A549 (cell line): ENCODE data around the gene QSER1. TPM values are rescaled to one million over a fixed set of nuclear protein-coding genes. Genes with fewer than 3 reads are reported as not detected.
A peak's percentile ranks its signal among the peaks of the same experiment; 100 is the strongest.

Experiments used
- ATAC-seq, 2 experiments: fragments of 200-7000 bp in 1 of 2; fragments of >200 bp in 1 of 2; cut with Nextera tagmentation in 1 of 2; cut with Tn5 transposase in 1 of 2; 3 replicates each; pipeline versions ENCODE4 v1.8.0 to v1.9.1; 2018 to 2020; ENCODE audit warnings: mild to moderate bottlenecking in 1 of 2, moderate library complexity in 1 of 2
- CTCF ChIA-PET: fragments of 300-600 bp; sonication (Branson Sonifier 250); formaldehyde crosslinking; extraction: SDS; loops from one replicate; lab custom pipeline; 2021; ENCODE audit warnings: antibody characterized with exemption, inconsistent platforms; lab: Yijun Ruan, JAX
- POLR2A ChIA-PET: fragments of 350-600 bp; formaldehyde crosslinking; extraction: SDS; loops from one replicate; lab custom pipeline; 2021; ENCODE audit warnings: antibody characterized with exemption, inconsistent platforms; lab: Yijun Ruan, JAX
- DNase-seq, 2 experiments: peaks; one replicate each; pipeline versions ENCODE4 v3.0.0 to v3.0.0-alpha.2; 2011 to 2016; ENCODE audit warnings: low read depth in 1 of 2, low spot score in 1 of 2
- FAIRE-seq: peaks from 2 replicates; lab custom pipeline; 2011; peaks lifted over from hg19 to GRCh38; lab: Jason Lieb, UNC
- H3K27ac ChIP-seq, 2 experiments: fragments of >200 bp; sonication (Bioruptor Twin); formaldehyde crosslinking; 3 replicates each; pipeline ENCODE4 v1.5.1; 2016 to 2017
- H3K4me1 ChIP-seq: fragments of >200 bp; sonication (Bioruptor Twin); formaldehyde crosslinking; 3 replicates; pipeline ENCODE4 v1.6.1; 2016
- H3K4me2 ChIP-seq: fragments of >200 bp; sonication (Bioruptor Twin); formaldehyde crosslinking; 3 replicates; pipeline ENCODE4 v1.6.1; 2016
- H3K4me3 ChIP-seq: fragments of >200 bp; sonication (Bioruptor Twin); formaldehyde crosslinking; 3 replicates; pipeline ENCODE4 v1.5.1; 2016
- H3K9me3 ChIP-seq: fragments of >200 bp; sonication (Bioruptor Twin); formaldehyde crosslinking; 3 replicates; pipeline ENCODE4 v1.6.1; 2016
- CBX8 ChIP-seq: fragments of 200-600 bp; sonication (generic); IDR thresholded peaks from 2 replicates; pipeline ENCODE4 v1.6.1; 2016
- E2F6 ChIP-seq: IDR thresholded peaks from 2 replicates; pipeline ENCODE4 v1.6.1; 2012; ENCODE audit warnings: low read depth, borderline replicate concordance
- EHF ChIP-seq: fragments of 250-450 bp; sonication (Bioruptor Pico); IDR thresholded peaks from 2 replicates; pipeline ENCODE4 v1.5.0; 2020; ENCODE audit warnings: mild to moderate bottlenecking
- ELK1 ChIP-seq: fragments of 150-350 bp; IDR thresholded peaks from 2 replicates; pipeline ENCODE4 v1.6.1; 2014; ENCODE audit warnings: low read depth, mild to moderate bottlenecking, low read length
- HEYL ChIP-seq: fragments of 250-450 bp; sonication (Bioruptor Pico); IDR thresholded peaks from 2 replicates; pipeline ENCODE4 v1.8.0; 2021; ENCODE audit warnings: mild to moderate bottlenecking, moderate library complexity
- HMGXB4 ChIP-seq: fragments of 250-450 bp; sonication (Bioruptor Pico); IDR thresholded peaks from 2 replicates; pipeline ENCODE4 v1.5.0; 2021; ENCODE audit warnings: mild to moderate bottlenecking, moderate library complexity, borderline replicate concordance
- HOXA7 ChIP-seq: fragments of 250-450 bp; sonication (Bioruptor Pico); IDR thresholded peaks from 2 replicates; pipeline ENCODE4 v1.5.0; 2020; ENCODE audit warnings: mild to moderate bottlenecking, moderate library complexity
- HOXB5 ChIP-seq: fragments of 250-450 bp; sonication (Bioruptor Pico); IDR thresholded peaks from 2 replicates; pipeline ENCODE4 v1.5.0; 2020; ENCODE audit warnings: mild to moderate bottlenecking, moderate library complexity
- JUN ChIP-seq, 2 experiments: fragments of >200 bp; sonication (Bioruptor Twin); formaldehyde crosslinking; IDR thresholded peaks; 2 replicates in 1 of 2; 3 replicates in 1 of 2; pipeline ENCODE4 v1.6.1; 2016 to 2017
- KDM1A ChIP-seq: fragments of 200-600 bp; sonication (generic); IDR thresholded peaks from 2 replicates; pipeline ENCODE4 v1.6.1; 2016; ENCODE audit warnings: low read depth, mild to moderate bottlenecking
- KDM5A ChIP-seq: fragments of 200-600 bp; sonication (generic); IDR thresholded peaks from 2 replicates; pipeline ENCODE4 v1.6.1; 2016; ENCODE audit warnings: antibody characterized with exemption, mild to moderate bottlenecking
- MAX ChIP-seq: IDR thresholded peaks from 2 replicates; pipeline ENCODE4 v1.6.1; 2012
- MAZ ChIP-seq: fragments of 150-350 bp; IDR thresholded peaks from 2 replicates; pipeline ENCODE4 v1.6.1; 2014; ENCODE audit warnings: antibody characterized with exemption, low read depth, low read length, borderline replicate concordance
- NFE2L2 ChIP-seq: fragments of 150-350 bp; conservative IDR thresholded peaks from 2 replicates; pipeline ENCODE4 v1.6.1; 2014; ENCODE audit warnings: low read length
- POLR2A ChIP-seq: IDR thresholded peaks from 2 replicates; pipeline ENCODE4 v1.6.1; 2012; ENCODE audit warnings: mild to moderate bottlenecking, low read length
- POLR2AphosphoS2 ChIP-seq: conservative IDR thresholded peaks from 2 replicates; pipeline ENCODE4 v1.6.1; 2012; ENCODE audit warnings: low read length, improper control_type of control experiment, inconsistent platforms
- RAD21 ChIP-seq, 2 experiments: fragments of >200 bp in 1 of 2; sonication (Bioruptor Twin) in 1 of 2; formaldehyde crosslinking in 1 of 2; IDR thresholded peaks in 1 of 2; conservative IDR thresholded peaks in 1 of 2; 2 replicates in 1 of 2; 3 replicates in 1 of 2; pipeline ENCODE4 v1.6.1; 2012 to 2018; ENCODE audit warnings: inconsistent platforms in 1 of 2
- RARB ChIP-seq: fragments of 250-450 bp; sonication (Bioruptor Pico); IDR thresholded peaks from 2 replicates; pipeline ENCODE4 v1.8.0; 2021; ENCODE audit warnings: mild to moderate bottlenecking, moderate library complexity
- RCOR1 ChIP-seq: fragments of 150-350 bp; IDR thresholded peaks from 2 replicates; pipeline ENCODE4 v1.6.1; 2014; ENCODE audit warnings: antibody characterized with exemption, low read length, low read depth
- SMC3 ChIP-seq: fragments of >200 bp; sonication (Bioruptor Twin); formaldehyde crosslinking; IDR thresholded peaks from 3 replicates; pipeline ENCODE4 v1.6.1; 2018; ENCODE audit warnings: inconsistent platforms
- TFCP2L1 ChIP-seq: fragments of 250-450 bp; sonication (Bioruptor Pico); IDR thresholded peaks from 2 replicates; pipeline ENCODE4 v1.5.0; 2021; ENCODE audit warnings: mild to moderate bottlenecking
- TP53 ChIP-seq: fragments of 250-450 bp; sonication (Bioruptor Pico); IDR thresholded peaks from 2 replicates; pipeline ENCODE4 v1.5.0; 2021; ENCODE audit warnings: mild to moderate bottlenecking, moderate library complexity
- USF2 ChIP-seq: fragments of 450-650 bp; IDR thresholded peaks from 2 replicates; pipeline ENCODE4 v1.6.1; 2014; ENCODE audit warnings: antibody characterized with exemption
- ZC3H11A ChIP-seq: fragments of 450-650 bp; IDR thresholded peaks from 2 replicates; pipeline ENCODE4 v1.6.1; 2014; ENCODE audit warnings: antibody characterized with exemption, mild to moderate bottlenecking
- ZSCAN20 ChIP-seq: fragments of 250-450 bp; sonication (Bioruptor Pico); IDR thresholded peaks from 2 replicates; pipeline ENCODE4 v1.8.0; 2022; ENCODE audit warnings: mild to moderate bottlenecking, moderate library complexity
- WGBS: methylation state at CpG from one replicate; pipeline ENCODE4 v1.1.6; 2017; ENCODE audit errors: missing lambda C conversion rate; 5-methylcytosine and 5-hydroxymethylcytosine counted together
- polyA plus RNA-seq, 4 experiments: library from polyadenylated mRNA; depleted of rRNA in 3 of 4; stranded (reverse); fragments of >200 nt; fragmentation: RNase III in 1 of 4; extraction: RNeasy Plus Mini Kit Qiagen cat#74134 plus additional on column Dnase treatment in 1 of 4; gene quantifications; 2 replicates in 3 of 4; 3 replicates in 1 of 4; pipeline ENCODE4 v1.2.3, GENCODE V29; 2011 to 2017

QSER1 gene
- polyA plus RNA-seq, 2 of the 4 experiments (the other 2 are of a cell fraction): 13.2 to 27.2 TPM

DNA sequence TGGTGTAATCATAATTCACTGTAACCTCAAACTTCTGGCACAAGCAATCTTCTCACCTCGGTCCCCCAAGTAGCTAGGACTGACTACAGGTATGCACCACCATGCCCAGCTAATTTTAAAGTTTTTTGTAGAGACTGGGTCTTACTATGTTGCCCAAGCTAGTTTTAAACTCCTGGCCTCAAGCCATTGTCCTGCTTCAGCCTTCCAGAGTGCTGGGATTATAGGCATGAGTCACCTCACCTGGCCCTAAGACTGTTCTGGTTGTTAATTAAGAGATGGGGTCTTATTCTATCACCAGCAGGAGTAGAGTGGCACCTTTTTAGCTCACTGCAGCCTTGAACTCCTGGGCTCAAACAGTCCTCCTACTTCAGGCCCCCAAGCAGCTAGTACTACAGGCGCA, 71.1 kb downstream of the QSER1 start:
- no peak for ATAC-seq
- ChIA-PET CTCF (interaction anchor here (0.7 to 9.9 kb wide), 4 partner anchors 11 to 110 kb away, joined by 3 to 79 read pairs (median 3); no protein-coding TSS in a partner anchor), POLR2A (no interaction called here)
- Histone ChIP-seq H3K4me1 (peaks cover 4% of the 10 kb centered on the region; the same call in 1 of the 3 replicates), H3K4me2 (no peak overlapping the region), H3K4me3 (no peak overlapping the region), H3K27ac (peak overlapping the region in 1 of 2 experiments; percentile 1; a peak in 1 of 6 replicates), H3K9me3 (no peaks in the 10 kb centered on the region)
- FAIRE-seq: no peak
- DNase-seq: no peak
- TF ChIP-seq HMGXB4 (CRISPR knock-in tag) (no peak), RARB (no peak), NFE2L2 (no peak), ELK1 (no peak), RCOR1 (no peak), TP53 (CRISPR knock-in tag) (no peak), ZC3H11A (no peak), TFCP2L1 (CRISPR knock-in tag) (no peak), ZSCAN20 (CRISPR knock-in tag) (no peak), HOXB5 (CRISPR knock-in tag) (no peak), JUN (IDR thresholded peaks at IDR 0.05) (no peak), HEYL (CRISPR knock-in tag) (no peak), KDM5A (no peak), USF2 (no peak), POLR2A (no peak), SMC3 (no peak), E2F6 (no peak), CBX8 (no peak), MAX (no peak)
- 94% methylated on average over 2 of the region's 2 CpGs for WGBS

- CTCF ChIA-PET: interaction anchor here (1.1 to 9.9 kb wide), 4 partner anchors 13 to 97 kb away, joined by 3 to 79 read pairs (median 5); no protein-coding TSS in a partner anchor
- POLR2A ChIA-PET: no interaction called here
- 96% methylated on average over 1 of the region's 1 CpG for WGBS
- H3K4me2 ChIP-seq: no peak overlapping the region
- ATAC-seq (no peak), DNase-seq (no peak), FAIRE-seq (no peak)
- H3K4me1 ChIP-seq: no peaks in the 10 kb centered on the region
- H3K9me3 ChIP-seq: no peaks in the 10 kb centered on the region
- H3K4me3 ChIP-seq: no peak overlapping the region
- TF ChIP-seq KDM1A (no peak), RAD21 (conservative IDR thresholded peaks at IDR 0.05 in 1 of 2, IDR thresholded peaks at IDR 0.05 in 1 of 2) (no peak), USF2 (no peak), TP53 (CRISPR knock-in tag) (no peak), ELK1 (no peak), MAX (no peak), CBX8 (no peak), SMC3 (no peak), MAZ (no peak), POLR2AphosphoS2 (no peak), RARB (no peak), HOXA7 (CRISPR knock-in tag) (no peak), JUN (IDR thresholded peaks at IDR 0.05) (no peak), EHF (CRISPR knock-in tag) (no peak), TFCP2L1 (CRISPR knock-in tag) (no peak)
- no peak overlapping the region for H3K27ac ChIP-seq
These were observed 75.9 kb downstream of the QSER1 start for GRCh38 chr11:32968541-32968940.
